ENCODE measurements around the gene CHST9. TPM values are rescaled to one million over a fixed set of nuclear protein-coding genes. Genes with fewer than 3 reads are reported as not detected.

Gene CHST9
- total and polyA plus RNA-seq, 2 donors (not counting 3 experiments of a cell fraction or from before 2014, with no cell fraction given): not detected

DNA sequence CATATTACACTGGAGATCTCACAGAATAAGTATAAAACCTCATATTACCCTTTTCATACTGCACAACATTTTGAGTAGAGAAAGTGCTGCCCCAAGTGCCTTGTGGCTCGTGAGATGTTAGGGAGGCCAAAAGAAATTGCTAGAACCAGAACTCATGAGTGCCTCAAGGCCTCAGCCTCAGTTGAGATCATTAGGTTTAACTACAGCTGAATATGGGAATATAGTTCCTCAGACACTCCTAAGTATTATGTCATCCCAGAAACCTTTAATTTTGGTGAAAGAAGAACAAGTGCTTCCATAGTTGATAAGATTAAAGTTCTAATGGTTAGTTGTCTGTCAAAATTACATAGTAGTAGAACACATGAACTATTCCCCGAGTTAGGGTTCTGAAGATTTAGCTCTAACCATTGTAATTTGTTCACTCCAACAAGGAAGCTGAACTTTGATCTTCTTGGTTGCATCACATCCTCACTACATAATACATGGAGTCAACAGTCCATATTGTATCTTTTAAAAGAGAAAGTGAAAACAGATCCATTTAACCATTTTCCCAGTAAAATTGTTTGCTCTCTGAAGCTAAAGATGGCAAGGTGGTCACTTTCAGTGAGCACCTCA lies 310.0 kb downstream of the CHST9 start:
- Histone ChIP-seq H3K9me3 (replicated peaks; ENCODE audit: control insufficient read depth, insufficient read depth, low read length) (peaks cover 2% of the 10 kb centered on the region), H3K36me3 (ENCODE audit: control insufficient read depth in 2 of 2, extremely low read depth in 1 of 2, insufficient read depth in 2 of 2, low read length in 2 of 2) (no peaks in the 10 kb centered on the region), H3K4me1 (ENCODE audit: control insufficient read depth, extremely low read depth, insufficient read depth, low read length) (no peaks in the 10 kb centered on the region), H3K9ac (replicated peaks; ENCODE audit: extremely low read depth, insufficient read depth, low read length) (no peak overlapping the region), H3K4me3 (replicated peaks in 1 of 3; ENCODE audit: insufficient read depth in 1 of 3, low read depth in 1 of 3, low read length in 3 of 3) (no peak overlapping the region), H3K9me1 (replicated peaks; ENCODE audit: control insufficient read depth, extremely low read depth, insufficient read depth, low read length) (no peaks in the 10 kb centered on the region), H3K27ac (ENCODE audit: insufficient read depth, low read depth, low read length) (no peak overlapping the region), H3K4me2 (ENCODE audit: insufficient read depth, low read length) (no peak overlapping the region), H3K27me3 (ENCODE audit: control insufficient read depth in 2 of 2, insufficient read depth in 2 of 2, low read length in 2 of 2) (no peaks in the 10 kb centered on the region), H4K20me1 (replicated peaks; ENCODE audit: control insufficient read depth, extremely low read depth, insufficient read depth, low read length) (no peaks in the 10 kb centered on the region), H2AFZ (ENCODE audit: low read depth, low read length) (no peak overlapping the region), H3K79me2 (ENCODE audit: control insufficient read depth, insufficient read depth, low read length) (no peaks in the 10 kb centered on the region)
- no TSS peak for BruUV-seq (replicated peaks)
- ChIA-PET POLR2A (no interaction called here), CTCF (no interaction called here)
- FAIRE-seq: no peak
- intact Hi-C loops (cut with micrococcal nuclease): no loop called here
- TF ChIP-seq JUN (IDR thresholded peaks at IDR 0.05; ENCODE audit: borderline replicate concordance, insufficient read depth, insufficient read length, low read depth): no peak
- TF ChIP-seq MAX (IDR thresholded peaks at IDR 0.05; ENCODE audit: insufficient read depth, insufficient read length): no peak
- no peak for TF ChIP-seq MYC (IDR thresholded peaks at IDR 0.05; ENCODE audit: low read depth, low read length)
- TF ChIP-seq POLR2AphosphoS5 (IDR thresholded peaks at IDR 0.05; ENCODE audit: insufficient read depth, low read depth, low read length): no peak
- TF ChIP-seq EZH2 (IDR thresholded peaks at IDR 0.05; ENCODE audit: borderline replicate concordance, low read depth, low read length, severe bottlenecking): no peak
- TF ChIP-seq FOS (IDR thresholded peaks at IDR 0.05; ENCODE audit: borderline replicate concordance, insufficient read depth, low read length): no peak
- TF ChIP-seq GATA2 (IDR thresholded peaks at IDR 0.05; ENCODE audit: insufficient read depth, insufficient read length, low read depth, low read length): no peak
- TF ChIP-seq CTCF (IDR thresholded peaks at IDR 0.05; ENCODE audit: extremely low read depth in 1 of 2, insufficient read depth in 1 of 2, low read depth in 1 of 2, low read length in 2 of 2): no peak
- dilution Hi-C loops (cut with MboI; ENCODE audit: extremely low pct_ligation_motif_present, low sequenced_read_pairs): no loop called here
- no peak for DNase-seq (ENCODE audit: low read depth, low spot score)

All from endothelial cell of umbilical vein (primary cell).